ENCODE data around the gene TRIM75.

GRCh38 chr4:165059386-165059785 is 5.7 kb downstream of the TRIM75 start:
- TF ChIP-seq, protein P1, sequence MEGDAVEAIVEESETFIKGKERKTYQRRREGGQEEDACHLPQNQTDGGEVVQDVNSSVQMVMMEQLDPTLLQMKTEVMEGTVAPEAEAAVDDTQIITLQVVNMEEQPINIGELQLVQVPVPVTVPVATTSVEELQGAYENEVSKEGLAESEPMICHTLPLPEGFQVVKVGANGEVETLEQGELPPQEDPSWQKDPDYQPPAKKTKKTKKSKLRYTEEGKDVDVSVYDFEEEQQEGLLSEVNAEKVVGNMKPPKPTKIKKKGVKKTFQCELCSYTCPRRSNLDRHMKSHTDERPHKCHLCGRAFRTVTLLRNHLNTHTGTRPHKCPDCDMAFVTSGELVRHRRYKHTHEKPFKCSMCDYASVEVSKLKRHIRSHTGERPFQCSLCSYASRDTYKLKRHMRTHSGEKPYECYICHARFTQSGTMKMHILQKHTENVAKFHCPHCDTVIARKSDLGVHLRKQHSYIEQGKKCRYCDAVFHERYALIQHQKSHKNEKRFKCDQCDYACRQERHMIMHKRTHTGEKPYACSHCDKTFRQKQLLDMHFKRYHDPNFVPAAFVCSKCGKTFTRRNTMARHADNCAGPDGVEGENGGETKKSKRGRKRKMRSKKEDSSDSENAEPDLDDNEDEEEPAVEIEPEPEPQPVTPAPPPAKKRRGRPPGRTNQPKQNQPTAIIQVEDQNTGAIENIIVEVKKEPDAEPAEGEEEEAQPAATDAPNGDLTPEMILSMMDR (IDR thresholded peaks at IDR 0.05; ENCODE audit: low read length), result no peak
- TF ChIP-seq EZH2 (IDR thresholded peaks at IDR 0.05; ENCODE audit: borderline replicate concordance, low read length), result no peak

All from OCI-LY1 (cell line).